CD4-positive, alpha-beta T cell treated with Interferon gamma for 1 hour (primary cell): ENCODE measurements around the gene KRT16.
"Not testable (repeated sequence)": the region's sequence is repeated elsewhere in the genome, so short reads cannot be mapped to it uniquely, and the experiment has no call there.

Experiments
- DNase-seq: peaks from one replicate; pipeline ENCODE4 v3.0.0-alpha.2; 2020

KRT16 gene

GRCh38 chr17:41647038-41647813 is 34.7 kb upstream of the KRT16 start:
- DNase-seq, result no peak

DNA sequence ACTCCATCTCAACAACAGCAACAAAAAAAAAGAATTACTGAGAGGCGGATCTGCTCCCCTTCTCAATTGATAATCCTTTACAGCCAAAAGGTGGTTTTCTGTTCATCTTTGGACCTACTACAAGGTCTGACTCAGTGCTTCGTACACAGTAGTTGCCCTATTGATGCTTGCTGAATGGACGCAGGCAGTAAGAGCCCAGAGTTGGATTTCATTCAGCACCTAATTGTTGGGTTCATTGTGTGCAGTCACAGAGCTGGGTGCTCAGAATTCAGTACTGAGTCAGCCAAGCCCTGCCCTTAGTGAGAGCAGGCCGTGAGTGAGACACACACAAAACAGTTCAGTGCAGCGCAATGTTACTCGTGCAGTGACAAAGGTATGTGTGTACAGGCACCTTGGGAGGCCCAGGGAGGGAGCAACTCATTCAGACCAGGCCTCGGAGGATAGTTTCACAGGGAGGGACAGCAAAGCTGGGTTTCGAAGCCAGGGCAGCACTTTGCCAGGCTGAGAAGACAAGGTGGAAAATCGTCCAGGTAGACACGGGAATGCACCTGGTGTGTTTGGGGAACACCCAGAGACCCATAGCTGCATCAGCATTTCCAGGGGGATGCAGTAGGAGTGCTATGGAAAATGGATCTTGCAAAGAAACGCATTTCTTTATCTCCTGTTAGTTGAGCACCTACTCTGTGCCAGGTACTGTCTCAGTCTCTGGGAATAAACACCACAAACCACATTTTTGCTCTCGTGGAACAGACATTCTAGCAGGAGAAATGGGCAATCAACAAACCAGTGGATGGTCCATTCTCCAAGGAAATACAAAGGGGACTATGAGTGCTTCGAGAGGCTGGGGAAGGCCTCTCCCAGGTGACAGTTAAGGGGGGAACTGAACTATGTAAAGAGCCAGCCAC is 29.9 kb upstream of the KRT16 start:
- no peak for DNase-seq

DNA sequence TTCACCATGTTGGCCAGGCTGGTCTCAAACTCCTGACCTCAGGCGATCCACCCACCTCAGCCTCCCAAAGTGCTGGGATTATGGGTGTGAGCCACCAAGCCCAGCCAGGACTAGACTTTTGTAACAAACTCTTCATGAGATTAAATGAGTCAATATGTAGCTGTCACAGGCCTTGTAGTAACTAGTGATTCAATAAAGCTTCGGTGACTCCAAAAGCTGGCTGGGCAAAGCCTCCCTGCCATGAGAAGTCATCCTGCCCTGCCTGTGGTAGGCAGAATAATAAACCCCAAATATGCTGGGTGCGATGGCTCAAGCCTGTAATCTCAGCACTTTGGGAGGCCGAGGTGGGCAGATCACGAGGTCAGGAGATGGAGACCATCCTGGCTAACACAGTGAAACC is 28.0 kb upstream of the KRT16 start:
- not testable (repeated sequence) for DNase-seq

- no peak for DNase-seq
These were observed 27.2 kb upstream of the KRT16 start for GRCh38 chr17:41639492-41640473.

GRCh38 chr17:41638941-41639340 is 26.4 kb upstream of the KRT16 start:
- no peak for DNase-seq

- no peak for DNase-seq
These were observed 25.6 kb upstream of the KRT16 start for GRCh38 chr17:41638194-41638593.

DNA sequence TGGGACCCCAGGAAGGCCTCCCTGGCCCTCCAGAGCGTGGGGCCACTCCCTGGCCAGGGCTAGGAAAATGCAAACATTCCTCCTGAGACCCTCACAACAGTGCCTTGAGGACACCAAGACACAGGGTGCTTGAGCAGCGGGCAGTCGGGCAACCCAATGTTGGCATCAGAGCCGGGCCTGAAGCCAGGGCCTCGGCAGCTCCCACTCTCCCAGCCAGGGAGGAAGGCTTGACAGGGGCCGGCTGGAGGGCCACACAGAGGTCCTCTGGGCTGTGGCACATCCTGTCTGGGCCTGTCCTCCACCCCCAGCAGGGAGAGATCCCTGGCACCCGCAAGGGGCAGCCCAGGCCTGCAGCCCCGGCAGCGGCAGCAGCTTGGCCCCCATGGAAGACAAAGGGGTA is 24.1 kb upstream of the KRT16 start:
- no peak for DNase-seq

DNA sequence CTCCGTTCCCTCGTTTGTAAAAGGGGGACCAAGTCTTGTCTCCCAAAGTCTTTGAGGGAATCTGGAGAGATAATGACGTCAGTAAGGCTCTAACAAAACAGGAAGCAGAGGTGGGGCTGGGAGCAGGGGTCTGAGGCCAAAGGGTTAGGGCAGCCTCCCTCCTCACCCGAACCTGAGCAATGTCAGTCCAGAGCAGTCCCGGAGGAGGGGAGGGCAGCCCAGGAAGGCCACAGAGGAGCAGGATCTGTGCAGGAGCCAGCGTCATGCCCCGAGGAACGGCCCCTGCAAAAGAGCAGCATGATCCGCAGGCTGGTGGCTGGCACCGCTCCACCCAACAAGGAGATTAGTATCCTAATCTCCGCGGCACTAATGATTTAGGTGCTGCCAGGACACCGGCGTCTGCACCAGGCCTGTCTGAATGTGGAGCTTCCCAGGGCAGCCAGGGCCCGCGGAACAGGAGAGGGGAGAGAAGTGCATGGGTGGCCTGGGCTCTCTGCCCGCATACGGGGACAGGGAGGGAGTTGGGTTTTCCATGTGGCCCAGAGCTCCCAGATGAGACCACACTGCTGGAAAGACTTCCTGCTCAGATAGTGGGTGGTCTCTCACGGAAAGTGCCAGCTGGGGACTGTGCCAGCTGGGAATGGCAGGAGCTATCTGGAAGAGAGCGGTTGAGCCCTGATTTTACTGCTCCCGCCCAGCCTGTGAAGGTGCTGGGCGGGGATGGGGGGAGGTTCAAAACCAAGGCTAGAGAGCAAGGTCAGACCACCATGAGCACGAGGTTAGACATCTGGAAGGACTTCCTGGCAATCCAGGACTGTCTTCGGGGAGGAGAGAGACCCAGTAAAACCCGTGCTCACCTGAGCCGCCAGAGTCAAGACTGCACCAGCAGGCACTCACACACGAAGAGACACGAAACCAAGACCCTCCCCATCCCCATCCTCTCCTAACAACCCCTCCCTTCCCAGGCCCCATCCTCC is 22.8 kb upstream of the KRT16 start:
- no peak for DNase-seq

GRCh38 chr17:41634639-41635038 is 22.1 kb upstream of the KRT16 start:
- DNase-seq, result no peak

- no peak for DNase-seq
These were observed 21.1 kb upstream of the KRT16 start for GRCh38 chr17:41633556-41634199.

DNA sequence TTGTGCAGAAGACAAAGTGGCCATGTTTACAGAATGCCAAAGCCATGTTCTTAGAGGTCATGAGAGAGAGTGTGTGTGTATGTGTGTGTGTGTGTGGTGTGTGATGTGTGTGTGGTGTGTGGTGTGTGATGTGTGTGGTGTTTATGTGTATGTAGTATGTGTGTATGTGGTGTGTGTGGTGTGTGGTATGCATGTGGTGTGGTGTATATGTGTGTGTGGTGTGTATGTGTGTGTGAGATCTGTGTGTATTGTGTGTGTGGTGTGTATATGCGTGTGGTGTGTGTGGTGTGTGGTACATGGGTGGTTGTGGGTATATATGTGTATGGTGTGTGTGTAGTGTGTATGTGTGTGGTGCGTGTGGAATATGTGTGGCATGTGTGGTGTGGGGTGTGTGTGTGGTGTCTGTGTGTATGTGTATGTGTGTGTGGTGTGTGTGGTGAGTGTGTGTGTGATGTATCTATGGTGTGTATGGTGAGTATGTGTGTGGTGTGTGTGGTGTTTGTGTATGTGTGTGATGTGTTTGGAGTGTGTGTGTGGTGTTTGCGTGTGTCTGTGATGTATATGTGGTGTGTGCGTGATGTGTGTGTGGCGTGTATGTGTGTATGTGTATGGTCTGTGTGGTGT is 20.0 kb upstream of the KRT16 start:
- DNase-seq, result no peak

- DNase-seq, result no peak
These were observed 19.3 kb upstream of the KRT16 start for GRCh38 chr17:41631898-41632285.

GRCh38 chr17:41631025-41631897 is 18.7 kb upstream of the KRT16 start:
- no peak for DNase-seq

DNA sequence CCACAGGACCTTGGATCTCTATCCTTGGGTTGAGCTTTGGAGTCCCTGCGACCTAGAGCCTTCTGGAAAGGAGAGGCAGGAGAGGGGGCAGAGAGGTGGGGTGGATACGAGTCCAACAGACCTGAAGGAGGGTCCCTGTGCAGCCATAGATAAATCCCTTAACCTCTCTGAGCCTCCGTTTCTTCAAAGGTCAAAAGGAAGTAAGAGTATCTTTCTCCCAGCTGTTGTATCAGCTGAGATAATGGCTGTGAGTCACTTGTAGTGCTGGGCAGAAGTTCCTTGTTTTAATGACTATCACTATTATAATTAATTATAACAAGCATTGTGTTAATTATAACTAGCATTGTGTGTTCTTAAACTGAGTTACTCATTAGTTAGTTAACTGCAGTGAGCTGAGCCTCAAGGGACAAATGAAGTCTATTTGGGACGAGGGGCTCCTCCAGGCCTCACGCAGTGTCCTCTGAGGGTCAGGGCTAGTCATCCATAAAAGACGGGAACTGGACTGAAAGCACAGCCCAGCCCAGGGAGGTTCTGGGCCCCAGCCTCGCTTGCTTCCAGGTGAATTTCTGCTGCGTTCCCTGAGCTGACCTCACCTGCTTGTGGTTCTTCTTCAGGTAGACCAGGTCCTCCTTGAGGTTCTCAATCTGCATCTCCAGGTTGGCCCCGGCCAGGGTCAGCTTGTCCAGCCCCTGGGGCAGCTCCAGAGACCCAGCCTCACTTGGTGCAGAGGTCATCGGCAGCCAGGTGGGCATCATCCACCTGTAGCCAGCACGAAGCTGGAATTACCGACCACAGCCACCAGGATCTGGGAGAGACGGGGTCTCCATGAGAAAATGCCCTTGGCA is 17.5 kb upstream of the KRT16 start:
- DNase-seq, result no peak

- no peak for DNase-seq
These were observed 16.7 kb upstream of the KRT16 start for GRCh38 chr17:41629316-41629715.

- not testable (repeated sequence) for DNase-seq
These were observed 16.2 kb upstream of the KRT16 start for GRCh38 chr17:41628621-41629255.

DNA sequence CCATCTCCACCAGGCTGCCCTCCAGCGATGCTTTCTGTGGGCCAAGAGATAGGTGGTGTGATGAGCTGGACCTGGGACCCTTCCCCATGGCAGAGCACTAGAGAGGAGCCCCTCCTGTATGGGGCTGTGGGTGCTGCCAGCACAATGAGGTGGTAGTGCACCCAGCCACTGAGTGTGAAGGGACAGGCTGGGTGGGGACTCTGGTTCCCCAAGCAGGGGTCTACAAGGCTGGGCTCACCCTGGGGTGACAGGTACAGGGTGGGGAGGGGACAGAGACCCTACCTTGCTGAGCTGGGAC is 15.5 kb upstream of the KRT16 start:
- not testable (repeated sequence) for DNase-seq
